Measurements from ENCODE around the gene POLR1H. TPM values are rescaled to one million over a fixed set of nuclear protein-coding genes. Genes with fewer than 3 reads are reported as not detected.
A peak's percentile ranks its signal among the peaks of the same experiment; 100 is the strongest.
"Not testable (repeated sequence)": the region's sequence is repeated elsewhere in the genome, so short reads cannot be mapped to it uniquely, and the experiment has no call there.

The POLR1H gene, protein sequence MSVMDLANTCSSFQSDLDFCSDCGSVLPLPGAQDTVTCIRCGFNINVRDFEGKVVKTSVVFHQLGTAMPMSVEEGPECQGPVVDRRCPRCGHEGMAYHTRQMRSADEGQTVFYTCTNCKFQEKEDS
- polyA plus RNA-seq (ENCODE audit: insufficient read length), result 19.2 TPM

DNA sequence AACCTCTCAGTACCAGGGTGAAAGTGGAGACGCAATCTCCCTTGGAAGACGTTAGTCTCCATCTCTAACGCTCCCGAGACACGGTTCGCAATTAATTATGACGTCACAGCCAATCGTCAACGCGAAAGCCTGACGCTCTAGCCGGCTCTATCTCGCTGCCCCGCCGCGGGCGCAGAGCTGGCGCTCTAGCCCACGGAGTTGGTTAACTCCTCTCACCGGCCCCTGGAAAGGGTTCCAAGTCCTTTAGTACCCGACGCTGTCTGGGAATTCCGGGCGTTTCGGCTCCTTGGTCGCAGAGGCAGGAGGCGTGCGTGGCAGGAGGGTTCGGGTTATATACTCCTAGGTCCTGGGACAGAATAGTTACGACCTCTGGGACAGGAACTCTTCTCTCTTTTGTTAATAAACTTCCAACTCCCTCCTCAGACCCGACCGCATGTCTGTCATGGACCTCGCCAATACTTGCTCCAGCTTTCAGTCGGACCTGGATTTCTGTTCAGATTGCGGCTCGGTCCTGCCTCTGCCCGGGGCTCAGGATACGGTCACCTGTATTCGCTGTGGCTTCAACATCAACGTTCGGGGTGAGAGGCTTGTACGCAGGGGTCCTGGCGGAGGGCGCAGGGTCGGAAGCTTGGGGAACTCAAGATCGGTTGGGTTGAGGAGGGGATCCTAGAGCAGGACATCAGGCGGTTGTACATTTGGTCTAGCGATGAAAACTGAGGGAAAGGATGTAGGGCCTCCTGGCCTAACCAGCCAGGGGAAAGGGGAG is at the start of gene POLR1H:
POLR1H (plus strand) TSS at position 174 of the 766 bp plus-strand sequence; CDS start at position 434, 260 bp downstream.
- peak; percentile 94 for DNase-seq

GRCh38 chr6:30013291-30013922 is 47.7 kb upstream of the POLR1H start:
- DNase-seq, result no peak

GRCh38 chr6:30019819-30020218 is 41.2 kb upstream of the POLR1H start:
- no peak for DNase-seq

- DNase-seq, result no peak
These were observed 40.4 kb upstream of the POLR1H start for GRCh38 chr6:30020626-30021025.

DNA sequence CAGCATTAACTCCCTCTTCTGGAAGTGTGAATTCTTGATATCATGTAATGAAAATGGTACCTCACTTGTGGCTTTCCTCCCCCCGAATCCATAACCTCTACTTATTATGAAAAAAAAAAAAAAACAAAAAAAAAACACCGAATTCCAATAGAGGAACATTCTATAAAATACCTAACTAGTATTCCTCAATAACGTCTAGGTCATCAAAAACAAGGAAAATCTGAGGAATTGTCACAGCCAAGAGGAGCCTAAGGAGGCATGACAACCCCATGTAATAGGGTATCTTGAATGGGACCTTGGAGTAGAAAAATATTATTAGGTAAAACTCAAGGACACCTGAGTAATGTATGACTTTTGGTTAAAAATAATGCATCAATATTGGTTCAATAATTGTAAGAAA is 38.9 kb upstream of the POLR1H start:
- DNase-seq, result no peak

GRCh38 chr6:30022712-30023111 is 38.4 kb upstream of the POLR1H start:
- not testable (repeated sequence) for DNase-seq

GRCh38 chr6:30025186-30025585 is 35.9 kb upstream of the POLR1H start:
- DNase-seq, result no peak

DNA sequence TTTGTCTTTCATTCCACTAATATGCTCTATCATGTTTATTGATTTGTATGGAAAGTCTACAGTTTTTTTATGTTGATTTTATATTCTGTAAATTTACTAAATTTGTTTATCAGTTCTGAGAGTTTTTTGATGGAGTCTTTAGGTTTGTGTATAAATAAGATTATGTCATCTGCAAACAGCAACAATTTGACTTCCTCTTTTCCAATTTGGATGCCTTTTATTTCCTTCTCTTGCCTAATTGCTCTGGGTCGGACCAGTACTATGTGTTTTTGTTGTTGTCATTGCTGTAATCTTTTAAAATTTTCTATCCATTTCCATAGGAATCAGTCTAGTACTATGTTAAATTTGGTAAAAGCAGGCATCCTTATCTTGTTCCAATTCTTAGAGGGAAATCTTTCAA is 31.5 kb upstream of the POLR1H start:
- no peak for DNase-seq

DNA sequence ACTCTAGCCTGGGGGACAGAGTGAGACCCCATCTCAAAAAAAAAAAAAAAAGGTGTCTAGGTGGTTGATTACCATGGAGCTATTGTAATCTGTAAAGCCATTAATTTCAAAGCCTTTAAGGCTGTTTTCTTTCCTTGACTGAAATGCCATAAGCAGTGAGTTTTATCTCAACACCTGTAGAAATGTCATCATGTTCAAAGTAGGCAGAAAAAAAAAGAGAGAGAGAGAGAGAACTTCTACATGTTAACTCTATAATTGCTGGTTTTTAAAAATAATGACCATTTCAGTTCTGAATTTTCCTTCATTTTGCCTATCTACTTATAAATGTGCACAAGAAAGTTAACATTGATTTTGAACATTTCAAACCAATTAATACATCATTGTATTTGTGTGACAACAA is 29.7 kb upstream of the POLR1H start:
- no peak for DNase-seq

DNA sequence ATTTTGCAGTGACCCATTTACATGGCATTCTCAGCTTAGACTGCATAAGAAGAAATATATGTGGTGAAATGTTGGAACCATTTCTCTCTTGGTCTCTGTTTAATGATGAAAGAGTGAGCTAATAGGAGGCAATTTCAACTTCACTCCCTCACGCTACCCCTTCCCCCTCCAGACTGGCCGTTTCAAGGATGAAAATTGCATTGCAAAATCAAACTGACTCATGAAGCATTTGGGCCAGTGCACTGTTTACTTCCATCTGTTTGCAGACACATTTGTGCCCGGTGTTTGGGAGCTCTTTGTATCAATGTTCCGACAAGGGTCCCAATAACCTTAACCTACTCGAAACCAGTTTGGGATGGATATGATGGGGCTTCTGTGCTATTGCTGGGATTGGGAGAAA is 27.6 kb upstream of the POLR1H start:
- DNase-seq, result not testable (repeated sequence)

- DNase-seq, result no peak
These were observed 25.3 kb upstream of the POLR1H start for GRCh38 chr6:30035784-30036183.

DNA sequence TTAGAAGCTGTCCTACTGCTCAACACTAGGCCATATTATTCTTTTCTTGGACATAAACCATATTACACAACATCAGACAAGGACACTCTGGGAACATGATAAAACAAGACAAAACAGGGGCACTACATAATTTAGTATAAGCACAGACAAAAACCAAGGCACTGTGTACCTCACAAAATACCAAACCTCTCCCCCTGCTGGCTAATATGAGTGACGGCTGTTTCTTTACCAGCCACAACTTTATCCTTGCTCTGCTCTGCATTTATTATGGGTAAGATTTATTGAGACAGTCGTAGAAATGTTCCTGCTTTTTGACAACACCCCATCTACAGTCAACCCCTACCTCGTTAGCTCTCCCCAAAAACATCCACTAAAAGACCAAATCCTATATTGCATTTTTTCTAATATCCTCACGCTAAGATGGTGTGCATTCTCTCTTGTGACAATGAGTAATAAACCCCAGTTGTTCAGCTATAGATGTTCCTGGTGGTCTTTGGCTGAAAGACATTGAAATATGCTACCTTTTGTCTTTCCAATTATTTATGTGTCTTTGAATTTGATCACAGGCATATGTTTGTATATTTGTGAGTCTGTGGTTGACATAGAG is 23.8 kb upstream of the POLR1H start:
- DNase-seq, result no peak

DNA sequence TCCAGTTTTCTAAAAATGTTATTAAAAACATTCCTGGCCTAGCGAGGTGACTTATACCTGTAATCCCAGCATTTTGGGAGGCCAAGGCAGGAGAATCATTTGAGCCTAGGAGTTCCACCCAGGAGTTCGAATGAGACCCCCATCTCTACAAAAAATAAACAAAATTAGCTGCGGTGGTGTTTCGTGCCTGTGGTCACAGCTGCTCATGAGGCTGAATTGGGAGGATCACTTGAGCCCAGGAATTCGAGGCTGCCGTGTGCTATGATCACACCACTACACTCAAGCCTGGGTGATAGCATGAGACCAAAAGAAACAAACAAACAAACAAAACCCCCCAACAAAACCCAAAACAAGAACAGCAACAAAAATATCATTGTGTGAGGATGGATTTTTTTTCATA is 19.8 kb upstream of the POLR1H start:
- no peak for DNase-seq

DNA sequence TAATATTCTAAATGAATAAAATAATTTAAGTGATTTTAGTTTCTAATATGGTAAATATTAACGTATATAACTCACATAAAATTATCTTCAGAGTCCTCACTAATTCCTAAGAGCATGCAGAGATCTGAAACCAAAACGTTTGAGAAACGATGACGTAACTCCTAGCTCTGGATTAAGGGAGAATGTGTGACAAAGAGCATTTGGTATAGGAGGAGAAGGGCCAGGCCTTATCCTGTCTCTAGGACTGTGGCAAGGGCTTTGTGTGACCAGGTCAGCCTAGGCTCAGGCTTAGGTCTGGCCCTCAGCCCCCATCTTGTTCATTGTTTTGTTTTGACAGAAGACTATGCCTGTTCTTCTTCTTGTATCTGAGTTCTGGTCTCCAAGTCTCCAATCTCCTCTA is 19.2 kb upstream of the POLR1H start:
- no peak for DNase-seq

DNA sequence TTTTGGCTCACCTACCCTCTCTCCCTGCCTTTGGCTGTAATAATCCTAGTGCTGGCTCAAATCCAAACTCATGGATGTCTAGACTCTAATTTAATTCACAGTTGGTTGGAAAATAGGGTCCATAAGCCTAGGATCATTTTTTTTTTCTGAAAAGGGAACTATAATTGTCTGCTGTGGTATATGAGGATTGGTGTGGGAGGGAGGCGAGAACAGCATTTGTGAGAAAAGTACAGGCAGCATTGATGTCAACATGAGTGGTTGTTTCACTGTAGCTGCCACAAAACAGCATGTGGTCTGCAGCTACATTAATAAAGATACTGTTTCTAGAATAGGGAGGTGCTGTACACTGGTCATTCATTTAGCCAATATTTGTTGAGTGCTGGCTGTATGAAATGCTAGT is 18.6 kb upstream of the POLR1H start:
- no peak for DNase-seq

GRCh38 chr6:30042914-30043313 is 18.2 kb upstream of the POLR1H start:
- no peak for DNase-seq

GRCh38 chr6:30043744-30044143 is 17.3 kb upstream of the POLR1H start:
- DNase-seq, result no peak

DNA sequence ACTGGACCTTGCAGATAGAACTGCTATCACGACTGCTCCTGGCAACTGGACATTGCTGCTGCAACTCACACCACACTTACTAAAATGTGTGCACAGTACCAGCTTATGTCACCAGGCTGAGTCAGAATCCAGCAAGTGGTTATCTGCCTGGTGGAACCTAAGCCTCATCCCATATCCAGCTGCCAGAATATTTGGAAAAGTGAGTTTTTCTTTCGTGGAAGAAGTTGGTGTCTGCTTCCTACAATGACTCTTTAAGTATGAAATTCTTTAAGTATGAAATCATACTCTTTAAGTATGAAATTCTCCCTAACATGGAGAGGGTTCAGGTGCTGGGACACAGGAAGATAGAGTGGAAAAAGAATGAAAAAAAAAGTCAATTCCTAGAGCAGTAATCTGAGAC is 16.4 kb upstream of the POLR1H start:
- DNase-seq, result no peak

- no peak for DNase-seq
These were observed 13.8 kb upstream of the POLR1H start for GRCh38 chr6:30047220-30047619.

DNA sequence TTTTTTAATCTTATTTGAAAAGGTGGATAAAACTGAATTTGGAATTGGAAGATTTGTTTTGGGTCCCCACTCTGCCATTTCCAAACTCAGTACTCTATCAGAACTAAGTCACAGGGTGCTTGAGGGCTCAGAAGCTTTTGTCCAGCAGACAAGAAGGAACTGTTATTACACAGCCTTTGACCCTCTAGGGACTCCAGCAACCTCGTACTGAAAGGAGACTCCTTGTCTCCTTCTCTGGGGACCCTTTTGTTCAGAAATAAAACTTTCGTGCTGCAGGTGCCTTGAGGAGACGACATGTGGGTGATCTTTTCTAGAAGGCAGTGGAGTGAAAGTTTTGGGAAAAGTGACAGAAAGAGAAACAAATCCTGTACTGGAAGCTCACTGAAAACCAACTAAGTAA is 7.4 kb upstream of the POLR1H start:
- no peak for DNase-seq

GRCh38 chr6:30055513-30055912 is 5.6 kb upstream of the POLR1H start:
- no peak for DNase-seq

GRCh38 chr6:30060606-30061091 is 416 bp upstream of the POLR1H start:
- no peak for DNase-seq

DNA sequence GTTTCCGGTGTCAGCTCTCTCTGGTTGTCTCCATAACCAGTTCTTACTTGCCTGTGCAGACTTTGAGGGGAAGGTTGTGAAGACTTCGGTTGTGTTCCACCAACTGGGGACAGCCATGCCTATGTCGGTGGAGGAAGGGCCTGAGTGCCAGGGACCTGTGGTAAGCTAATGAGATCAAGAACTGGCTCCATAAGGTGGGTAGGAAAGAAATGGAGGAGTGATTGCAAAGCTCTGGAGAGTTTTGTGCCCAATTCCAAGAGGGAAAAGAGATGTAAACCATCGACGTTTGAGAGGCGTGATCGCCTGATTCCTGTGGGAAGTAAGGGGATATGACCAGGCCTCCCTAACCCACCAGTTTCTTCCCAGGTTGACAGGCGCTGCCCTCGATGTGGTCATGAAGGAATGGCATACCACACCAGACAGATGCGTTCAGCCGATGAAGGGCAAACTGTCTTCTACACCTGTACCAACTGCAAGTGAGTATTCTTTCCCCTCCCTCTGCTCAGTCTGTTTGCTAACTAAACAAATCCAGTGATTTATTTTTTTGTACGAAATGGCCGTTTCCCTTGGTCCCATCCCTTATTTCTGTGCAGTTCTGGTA is 893 bp downstream of the POLR1H start:
- DNase-seq, result peak; percentile 34
